WTC11 (cell line): ENCODE results near the gene FDXACB1. TPM values are rescaled to one million over a fixed set of nuclear protein-coding genes. Genes with fewer than 3 reads are reported as not detected.
A peak's percentile ranks its signal among the peaks of the same experiment; 100 is the strongest.

Experiments
- ATAC-seq: fragments of 200-7000 bp; cut with Tn5 transposase; 2 replicates; pipeline ENCODE4 v1.10.0; 2021; ENCODE audit warnings: mild to moderate bottlenecking, moderate library complexity
- CTCF ChIA-PET: fragments of 300-600 bp; sonication (Branson Sonifier 250); formaldehyde crosslinking; loops from one replicate; lab custom pipeline; 2021; ENCODE audit warnings: antibody characterized with exemption; lab: Charles Lee
- POLR2A ChIA-PET: fragments of 350-600 bp; sonication (Branson Sonifier 250); formaldehyde crosslinking; loops from one replicate; lab custom pipeline; 2021; ENCODE audit warnings: antibody characterized with exemption; lab: Charles Lee
- DNase-seq: peaks from one replicate; pipeline ENCODE4 v3.0.0; 2021; ENCODE audit warnings: low spot score
- H3K27ac Mint-ChIP-seq: 2 replicates; pipeline ENCODE4 v1.8.0; 2021; ENCODE audit warnings: mixed read lengths
- H3K27me3 Mint-ChIP-seq: 2 replicates; pipeline ENCODE4 v1.8.0; 2021; ENCODE audit warnings: low read depth, mild to moderate bottlenecking, moderate library complexity, mixed read lengths
- H3K36me3 Mint-ChIP-seq: 2 replicates; pipeline ENCODE4 v1.8.0; 2021; ENCODE audit warnings: mixed read lengths
- H3K4me1 Mint-ChIP-seq: 2 replicates; pipeline ENCODE4 v1.8.0; 2022; ENCODE audit warnings: mixed read lengths
- H3K4me3 Mint-ChIP-seq: 2 replicates; pipeline ENCODE4 v1.8.0; 2021; ENCODE audit warnings: mild to moderate bottlenecking, moderate library complexity, mixed read lengths
- H3K9me3 Mint-ChIP-seq: 2 replicates; pipeline ENCODE4 v1.8.0; 2021; ENCODE audit warnings: mixed read lengths
- ATF3 ChIP-seq: sonication (generic); formaldehyde crosslinking; conservative IDR thresholded peaks from 2 replicates; pipeline ENCODE4 v1.8.1; 2022; ENCODE audit warnings: mild to moderate bottlenecking, missing genetic modification reagents
- ATF6 ChIP-seq: sonication (generic); formaldehyde crosslinking; IDR thresholded peaks from 2 replicates; pipeline ENCODE4 v1.8.1; 2023; ENCODE audit warnings: mild to moderate bottlenecking, missing genetic modification reagents
- E2F1 ChIP-seq: sonication (generic); formaldehyde crosslinking; IDR thresholded peaks from 2 replicates; pipeline ENCODE4 v1.8.0; 2022; ENCODE audit warnings: mild to moderate bottlenecking, missing genetic modification reagents
- E2F4 ChIP-seq: sonication (generic); formaldehyde crosslinking; IDR thresholded peaks from 2 replicates; pipeline ENCODE4 v1.8.1; 2022; ENCODE audit warnings: low read depth, mild to moderate bottlenecking, moderate library complexity, missing genetic modification reagents, borderline replicate concordance
- FOXP1 ChIP-seq: sonication (generic); formaldehyde crosslinking; IDR thresholded peaks from 2 replicates; pipeline ENCODE4 v1.8.0; 2022; ENCODE audit warnings: missing genetic modification reagents, mild to moderate bottlenecking, moderate library complexity, borderline replicate concordance
- GABPB1 ChIP-seq: sonication (generic); formaldehyde crosslinking; IDR thresholded peaks from 2 replicates; pipeline ENCODE4 v1.8.1; 2023; ENCODE audit warnings: mild to moderate bottlenecking, missing genetic modification reagents
- GTF2I ChIP-seq: fragments of 250-450 bp; sonication (Bioruptor Pico); conservative IDR thresholded peaks from 2 replicates; pipeline ENCODE4 v1.4.0; 2021; ENCODE audit warnings: mild to moderate bottlenecking
- HMGA2 ChIP-seq: fragments of 250-450 bp; sonication (Bioruptor Pico); IDR thresholded peaks from 2 replicates; pipeline ENCODE4 v1.4.0; 2021; ENCODE audit warnings: mild to moderate bottlenecking, moderate library complexity
- HMGXB4 ChIP-seq: sonication (generic); formaldehyde crosslinking; IDR thresholded peaks from 2 replicates; pipeline ENCODE4 v1.8.1; 2023; ENCODE audit warnings: mild to moderate bottlenecking, moderate library complexity, missing genetic modification reagents
- MYBL2 ChIP-seq: sonication (generic); formaldehyde crosslinking; IDR thresholded peaks from 2 replicates; pipeline ENCODE4 v1.8.1; 2023; ENCODE audit warnings: mild to moderate bottlenecking, moderate library complexity, missing genetic modification reagents
- NFATC4 ChIP-seq: fragments of 250-450 bp; sonication (Bioruptor Pico); IDR thresholded peaks from 2 replicates; pipeline ENCODE4 v1.9.0; 2021; ENCODE audit warnings: mild to moderate bottlenecking
- NR2C2 ChIP-seq: sonication (generic); formaldehyde crosslinking; IDR thresholded peaks from 2 replicates; pipeline ENCODE4 v1.8.0; 2022; ENCODE audit warnings: mild to moderate bottlenecking, missing genetic modification reagents
- SOX15 ChIP-seq: fragments of 250-450 bp; sonication (Bioruptor Pico); IDR thresholded peaks from 2 replicates; pipeline ENCODE4 v1.9.0; 2021; ENCODE audit warnings: mild to moderate bottlenecking
- SP1 ChIP-seq: sonication (generic); formaldehyde crosslinking; conservative IDR thresholded peaks from 2 replicates; pipeline ENCODE4 v1.8.1; 2022; ENCODE audit warnings: missing genetic modification reagents
- TEAD4 ChIP-seq: sonication (generic); formaldehyde crosslinking; IDR thresholded peaks from 2 replicates; pipeline ENCODE4 v1.8.0; 2022; ENCODE audit warnings: mild to moderate bottlenecking, missing genetic modification reagents
- TP53 ChIP-seq: sonication (generic); formaldehyde crosslinking; IDR thresholded peaks from 2 replicates; pipeline ENCODE4 v1.8.1; 2023; ENCODE audit warnings: mild to moderate bottlenecking, missing genetic modification reagents
- ZNF138 ChIP-seq: sonication (generic); formaldehyde crosslinking; conservative IDR thresholded peaks from 2 replicates; pipeline ENCODE4 v1.8.1; 2022; ENCODE audit warnings: mild to moderate bottlenecking, moderate library complexity, missing genetic modification reagents
- ZNF219 ChIP-seq: sonication (generic); formaldehyde crosslinking; IDR thresholded peaks from 2 replicates; pipeline ENCODE4 v1.8.0; 2023; ENCODE audit warnings: missing genetic modification reagents, mild to moderate bottlenecking, borderline replicate concordance
- ZNF281 ChIP-seq: sonication (generic); formaldehyde crosslinking; IDR thresholded peaks from 2 replicates; pipeline ENCODE4 v1.8.0; 2023; ENCODE audit warnings: mild to moderate bottlenecking, missing genetic modification reagents
- ZNF317 ChIP-seq: sonication (generic); formaldehyde crosslinking; IDR thresholded peaks from 2 replicates; pipeline ENCODE4 v1.8.1; 2023; ENCODE audit warnings: low read depth, mild to moderate bottlenecking, moderate library complexity, missing genetic modification reagents, borderline replicate concordance
- ZNF396 ChIP-seq: fragments of 250-450 bp; sonication (Bioruptor Pico); IDR thresholded peaks from 2 replicates; pipeline ENCODE4 v1.8.0; 2021; ENCODE audit warnings: mild to moderate bottlenecking, moderate library complexity, borderline replicate concordance
- ZNF423 ChIP-seq: fragments of 250-450 bp; sonication (Bioruptor Pico); IDR thresholded peaks from 2 replicates; pipeline ENCODE4 v2.1.2; 2022; ENCODE audit warnings: mild to moderate bottlenecking, moderate library complexity
- ZNF512 ChIP-seq: sonication (generic); formaldehyde crosslinking; IDR thresholded peaks from 2 replicates; pipeline ENCODE4 v1.8.1; 2022; ENCODE audit warnings: missing genetic modification reagents, borderline replicate concordance
- ZSCAN18 ChIP-seq: fragments of 250-450 bp; sonication (Bioruptor Pico); IDR thresholded peaks from 2 replicates; pipeline ENCODE4 v2.1.2; 2022; ENCODE audit warnings: mild to moderate bottlenecking, moderate library complexity
- total RNA-seq: library from RNA; stranded (reverse); gene quantifications from 3 replicates; pipeline ENCODE4 v1.2.3, GENCODE V29; 2021

Gene FDXACB1
- total RNA-seq, 1 experiment from 2014 or later, result 2.5 TPM

- no peak for TF ChIP-seq E2F1 (CRISPR knock-in tag)
- TF ChIP-seq ATF3 (CRISPR knock-in tag), result no peak
- no peak for TF ChIP-seq SOX15 (CRISPR knock-in tag)
- no peak for TF ChIP-seq SP1 (CRISPR knock-in tag)
- no peak for TF ChIP-seq E2F4 (CRISPR knock-in tag)
- no peak for TF ChIP-seq MYBL2 (CRISPR knock-in tag)
- no peak for TF ChIP-seq ZNF219 (CRISPR knock-in tag)
- no peak for TF ChIP-seq ZNF138
- no peak for TF ChIP-seq ZNF396 (CRISPR knock-in tag)
- TF ChIP-seq GABPB1 (CRISPR knock-in tag), result no peak
- no peak for TF ChIP-seq FOXP1 (CRISPR knock-in tag)
- TF ChIP-seq NR2C2, result no peak
- TF ChIP-seq ZNF512 (CRISPR knock-in tag), result no peak
- no peak for TF ChIP-seq GTF2I (CRISPR knock-in tag)
- TF ChIP-seq ZSCAN18 (CRISPR knock-in tag), result no peak
- no peak for TF ChIP-seq NFATC4
- no peak for TF ChIP-seq ATF6
- no peak for TF ChIP-seq ZNF423 (CRISPR knock-in tag)
- no peak overlapping the region for H3K27ac Mint-ChIP-seq
- CTCF ChIA-PET, result interaction anchor here (0.7 to 1.6 kb wide), 12 partner anchors 9 to 397 kb away, joined by 3 to 8 read pairs (median 4); partner anchors contain the start of genes ALG9 and C11orf52
- peaks cover 1% of the 10 kb centered on the region for H3K4me1 Mint-ChIP-seq
- no peaks in the 10 kb centered on the region for H3K27me3 Mint-ChIP-seq
- H3K36me3 Mint-ChIP-seq, result peaks cover 7% of the 10 kb centered on the region
- POLR2A ChIA-PET, result no interaction called here
- DNase-seq (no peak), ATAC-seq (no peak)
- no peaks in the 10 kb centered on the region for H3K9me3 Mint-ChIP-seq
- H3K4me3 Mint-ChIP-seq, result no peak overlapping the region
Observed at GRCh38 chr11:111852103-111852502, 26.9 kb downstream of the FDXACB1 start.

- no peaks in the 10 kb centered on the region for H3K9me3 Mint-ChIP-seq
- no peak overlapping the region for H3K4me3 Mint-ChIP-seq
- CTCF ChIA-PET, result interaction anchor here (0.6 to 1.6 kb wide), 13 partner anchors 9 to 397 kb away, joined by 3 to 8 read pairs (median 3); partner anchors contain the start of genes ALG9 and C11orf52
- ATAC-seq (0 out of 2 replicates have a peak, but pooled peaks have one; percentile 36), DNase-seq (no peak)
- no peaks in the 10 kb centered on the region for H3K27me3 Mint-ChIP-seq
- peaks cover 7% of the 10 kb centered on the region for H3K36me3 Mint-ChIP-seq
- no peak overlapping the region for H3K27ac Mint-ChIP-seq
- POLR2A ChIA-PET, result no interaction called here
- H3K4me1 Mint-ChIP-seq, result peaks cover 6% of the 10 kb centered on the region
- TF ChIP-seq HMGA2, result no peak
- TF ChIP-seq ZNF219 (CRISPR knock-in tag), result no peak
- TF ChIP-seq ZNF281, result no peak
- no peak for TF ChIP-seq TP53 (CRISPR knock-in tag)
- TF ChIP-seq HMGXB4, result no peak
- no peak for TF ChIP-seq TEAD4 (CRISPR knock-in tag)
- no peak for TF ChIP-seq ZNF317 (CRISPR knock-in tag)
Observed at GRCh38 chr11:111851636-111852035, 27.3 kb downstream of the FDXACB1 start.
